Cardiac septum (tissue), 1 donor: ENCODE data around the gene TMA7. TPM values are rescaled to one million over a fixed set of nuclear protein-coding genes. Genes with fewer than 3 reads are reported as not detected.
"Not testable (repeated sequence)": the region's sequence is repeated elsewhere in the genome, so short reads cannot be mapped to it uniquely, and the experiment has no call there.

Source experiments
- DNase-seq: peaks from one replicate; pipeline ENCODE4 v3.0.0-alpha.2; 2020; ENCODE audit warnings: low spot score
- intact Hi-C: fragments of 100-400 bp; cut with DNase I; formaldehyde crosslinking; loops from one replicate; pipeline ENCODE4 v1.14.0; 2022
- total RNA-seq: library from RNA; stranded (reverse); fragmentation: NEBNext Ultra II Directional; extraction: Animal tissue kit (Norgen Biotek cat#: 25700); gene quantifications from one replicate; pipeline ENCODE4 v1.2.1, GENCODE V29; 2021
- donor health status: DM: no; HTN: no; CAD: no.

Gene TMA7
- total RNA-seq, 1 donor from 2014 or later: 192 TPM

DNA sequence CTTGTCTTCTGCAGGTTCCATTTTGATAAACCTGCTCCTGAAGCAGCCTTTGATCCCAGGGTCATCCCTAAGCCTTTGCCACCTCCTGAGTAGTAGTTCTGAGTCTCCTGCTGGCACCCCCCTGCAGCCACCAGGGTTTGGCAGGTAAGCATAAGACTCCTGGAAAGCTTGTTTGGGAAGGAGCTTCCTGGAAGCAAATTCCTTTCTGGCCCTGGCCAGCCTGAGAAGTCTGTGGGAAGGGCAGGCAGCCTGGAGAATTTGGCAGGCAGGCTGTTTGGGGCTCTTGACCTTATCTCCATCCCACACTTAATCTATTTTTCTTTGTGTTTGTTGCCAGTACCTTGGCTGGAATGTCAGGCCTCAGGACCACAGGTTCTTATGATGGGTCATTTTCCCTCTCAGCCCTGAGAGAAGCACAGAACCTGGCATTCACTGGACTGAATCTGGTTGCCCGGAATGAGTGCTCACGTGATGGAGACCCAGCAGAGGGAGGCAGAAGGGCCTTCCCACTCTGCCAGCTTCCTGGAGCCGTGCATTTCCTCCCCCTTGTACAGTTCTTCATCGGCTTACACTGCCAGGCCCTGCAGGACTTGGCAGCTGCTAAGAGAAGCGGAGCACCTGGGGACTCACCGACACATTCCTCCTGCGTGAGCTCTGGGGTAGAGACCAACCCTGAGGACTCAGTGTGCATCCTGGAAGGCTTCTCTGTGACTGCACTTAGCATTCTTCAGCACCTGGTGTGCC lies 19.9 kb downstream of the TMA7 start:
- no peak for DNase-seq
- intact Hi-C loops: no loop called here

DNA sequence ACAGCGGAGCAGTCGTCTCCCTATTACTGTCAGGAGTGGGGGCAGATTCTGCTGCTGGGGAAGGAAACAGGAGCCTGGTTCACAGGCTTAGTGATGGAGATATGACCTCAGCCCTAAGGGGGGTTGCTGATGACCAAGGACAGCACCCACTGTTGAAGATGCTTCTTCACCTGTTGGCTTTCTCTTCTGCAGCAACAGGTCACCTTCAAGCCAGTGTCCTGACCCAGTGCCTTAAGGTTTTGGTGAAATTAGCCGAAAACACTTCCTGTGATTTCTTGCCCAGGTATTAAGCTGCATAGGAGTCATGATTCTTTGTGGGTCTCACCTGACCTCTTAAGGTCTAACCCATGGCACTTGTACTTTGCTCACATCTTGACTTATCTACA lies 20.5 kb downstream of the TMA7 start:
- DNase-seq: no peak
- intact Hi-C loops: no loop called here

DNA sequence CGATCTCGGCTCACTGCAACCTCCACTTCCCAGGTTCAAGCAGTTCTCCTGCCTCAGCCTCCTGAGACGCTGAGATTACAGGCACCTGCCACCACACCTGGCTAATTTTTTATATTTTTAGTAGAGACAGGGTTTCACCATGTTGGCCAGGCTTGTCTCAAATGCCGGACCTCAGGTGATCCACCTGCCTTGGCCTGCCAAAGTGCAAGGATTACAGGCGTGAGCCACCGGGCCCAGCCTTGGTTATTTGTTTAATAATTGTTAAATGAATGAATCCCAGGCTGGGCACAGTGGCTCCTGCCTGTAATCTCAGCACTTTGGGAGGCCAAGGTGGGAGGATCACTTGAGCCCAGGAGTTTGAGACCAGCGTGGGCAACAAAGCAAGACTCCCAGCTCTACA lies 21.7 kb downstream of the TMA7 start:
- intact Hi-C loops, DNase-seq: not testable (repeated sequence)

GRCh38 chr3:48463703-48464102 lies 23.6 kb downstream of the TMA7 start:
- intact Hi-C loops: no loop called here
- no peak for DNase-seq

GRCh38 chr3:48464713-48465221 lies 24.7 kb downstream of the TMA7 start:
- intact Hi-C loops: loop anchor here (1.0 kb wide), 1 partner anchor 84 kb away; no protein-coding TSS in a partner anchor
- DNase-seq: no peak

DNA sequence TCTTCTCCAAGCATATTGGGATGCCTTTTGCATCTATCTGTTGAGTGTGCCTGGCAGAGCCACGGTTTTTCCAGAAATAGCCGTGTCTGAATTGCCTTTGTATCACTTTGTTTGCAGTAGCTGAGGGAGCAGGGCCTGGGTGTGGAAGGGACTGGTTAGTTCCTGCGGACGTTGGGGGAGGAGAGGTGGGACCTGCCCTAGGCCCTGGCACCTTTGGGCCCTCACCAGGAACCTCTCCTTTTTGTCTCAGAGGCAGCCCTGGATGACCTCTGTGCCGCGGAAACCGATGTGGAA lies 25.1 kb downstream of the TMA7 start:
- no peak for DNase-seq
- intact Hi-C loops: loop anchor here (1.0 kb wide), 1 partner anchor 83 kb away; no protein-coding TSS in a partner anchor

DNA sequence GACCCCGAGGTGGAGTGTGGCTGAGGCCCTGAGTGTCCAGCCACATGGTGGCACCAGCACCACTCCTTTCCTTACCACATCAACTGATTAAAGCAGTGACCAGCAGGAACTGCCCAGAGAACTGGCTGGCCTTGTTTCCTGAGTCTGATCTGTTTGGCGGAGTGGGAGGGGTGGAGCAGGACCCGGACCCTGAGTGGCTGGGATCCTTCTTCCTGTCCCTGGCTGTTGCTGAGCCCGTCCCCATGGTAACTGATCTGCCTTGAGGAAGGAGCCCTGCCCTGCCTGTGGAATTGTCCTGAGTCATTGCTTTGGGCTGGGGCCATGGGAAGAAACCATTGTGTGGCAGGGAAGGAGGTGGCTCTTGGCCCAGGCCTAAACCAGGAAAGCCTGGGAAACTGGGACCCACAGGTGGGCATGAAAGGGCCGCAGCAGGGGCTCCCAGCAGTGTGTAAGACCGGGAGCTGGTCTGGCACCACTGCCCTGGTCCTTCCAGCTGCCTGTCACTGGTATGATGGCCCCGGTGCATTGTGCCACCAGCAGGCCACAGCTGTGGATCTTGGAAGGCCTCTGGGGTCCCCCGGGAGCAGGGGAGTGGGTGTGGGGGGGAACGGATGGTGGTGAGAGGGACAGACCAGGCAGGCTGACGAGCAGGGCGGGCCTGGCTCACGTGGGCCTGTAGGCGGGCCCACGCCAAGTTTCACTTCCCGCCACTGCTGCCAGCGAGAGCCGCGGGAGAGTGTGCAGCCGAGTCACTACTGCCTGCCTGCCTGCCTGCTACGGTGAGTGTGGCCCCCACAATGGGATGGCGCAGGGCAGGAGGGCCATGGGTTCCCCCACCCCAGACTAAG lies 25.7 kb downstream of the TMA7 start:
- DNase-seq: peak; percentile 97
- intact Hi-C loops: loop anchor here (1.0 kb wide), 2 partner anchors 39 to 83 kb away; partner anchors contain the start of gene SHISA5

- no peak for DNase-seq
- intact Hi-C loops: loop anchor here (1.0 kb wide), 1 partner anchor 38 kb away; the partner anchor contains the start of gene SHISA5
Measured at GRCh38 chr3:48466386-48467109, 26.5 kb downstream of the TMA7 start.

GRCh38 chr3:48467110-48467454 lies 27.0 kb downstream of the TMA7 start:
- intact Hi-C loops: no loop called here

DNA sequence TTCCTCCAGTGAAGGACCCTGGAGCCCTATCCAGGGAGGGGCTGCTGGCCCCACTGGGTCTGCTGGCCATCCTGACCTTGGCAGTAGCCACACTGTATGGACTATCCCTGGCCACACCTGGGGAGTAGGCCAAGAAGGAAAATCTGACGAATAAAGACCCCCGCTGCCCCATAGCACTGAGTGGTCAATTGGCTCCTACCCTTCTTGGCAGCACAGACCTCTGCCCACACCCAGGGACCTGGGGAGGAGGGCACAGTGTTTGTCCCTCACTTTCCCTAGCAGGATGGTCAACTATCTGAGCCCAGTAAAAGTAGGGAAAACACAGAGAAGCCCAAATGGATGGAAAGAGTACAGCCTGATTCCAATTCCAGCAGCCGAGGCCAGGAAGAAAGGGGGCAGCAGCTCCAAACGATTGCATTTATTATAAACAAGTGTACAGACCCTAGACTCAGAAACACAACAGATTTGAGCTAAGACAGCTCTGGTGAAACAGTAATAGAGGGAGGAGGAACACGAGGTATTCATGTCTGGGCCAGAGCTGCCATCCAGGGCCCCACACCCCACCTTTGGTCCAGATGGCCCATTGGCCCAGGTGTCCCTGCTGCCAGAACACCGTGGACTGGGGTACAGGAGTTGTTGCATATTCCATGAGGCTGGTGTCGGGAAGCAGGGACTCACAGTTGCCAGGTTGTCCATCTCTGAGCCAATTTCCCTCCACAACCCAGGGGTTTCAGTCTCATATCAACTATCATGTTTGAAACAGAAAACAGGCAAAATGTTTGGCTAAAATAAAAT lies 27.6 kb downstream of the TMA7 start:
- intact Hi-C loops: no loop called here
- DNase-seq: no peak

More at GRCh38 chr3:48467110-48467454, 27.0 kb downstream of the TMA7 start:
- no peak for DNase-seq

GRCh38 chr3:48468329-48468731 lies 28.3 kb downstream of the TMA7 start:
- no peak for DNase-seq

DNA sequence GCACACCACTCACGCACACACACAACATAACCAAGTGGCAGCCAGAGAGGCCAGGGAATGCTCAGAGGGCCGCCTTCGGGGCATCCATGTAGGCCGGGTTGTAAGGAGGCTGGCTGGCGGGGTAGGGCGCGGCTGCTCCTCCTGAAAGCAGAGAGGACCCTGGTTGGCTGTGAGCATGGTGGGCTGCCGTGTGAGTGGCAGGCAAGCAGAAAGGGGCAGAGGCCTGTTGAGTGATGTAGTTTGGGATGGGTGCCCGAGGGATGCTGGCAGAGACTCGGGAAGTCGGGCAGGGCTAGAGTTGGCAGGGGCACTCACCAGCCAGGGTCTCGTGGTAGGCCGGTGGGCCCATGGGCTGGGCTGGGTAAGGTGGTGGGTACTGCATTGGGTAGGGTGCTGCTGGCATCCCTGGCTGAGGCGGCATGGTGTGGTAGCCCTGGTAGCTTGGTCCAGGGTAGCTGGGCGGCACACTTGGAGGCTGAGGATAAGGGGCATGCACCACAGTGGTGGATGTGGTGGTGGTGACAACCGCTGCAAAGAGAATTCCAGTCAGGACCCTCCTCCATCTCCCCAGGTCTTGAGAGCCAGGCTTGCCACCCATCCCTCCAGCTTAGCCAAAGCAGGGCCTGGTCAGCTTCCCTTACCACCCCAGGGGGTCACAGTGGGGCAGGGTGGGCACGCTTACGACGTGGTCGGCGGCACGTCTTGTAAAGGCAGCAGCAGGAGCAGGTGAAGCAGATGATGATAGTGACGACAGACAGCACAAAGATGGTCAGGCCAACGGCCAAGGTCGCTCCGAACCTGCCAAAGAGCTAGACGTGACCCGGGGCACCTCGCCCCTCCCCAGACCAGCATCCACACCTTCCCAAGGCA lies 29.2 kb downstream of the TMA7 start:
- DNase-seq: no peak
- intact Hi-C loops: no loop called here

More at GRCh38 chr3:48468329-48468731, 28.3 kb downstream of the TMA7 start:
- intact Hi-C loops: no loop called here

- intact Hi-C loops: no loop called here
- DNase-seq: no peak
Measured at GRCh38 chr3:48470286-48470685, 30.2 kb downstream of the TMA7 start.

DNA sequence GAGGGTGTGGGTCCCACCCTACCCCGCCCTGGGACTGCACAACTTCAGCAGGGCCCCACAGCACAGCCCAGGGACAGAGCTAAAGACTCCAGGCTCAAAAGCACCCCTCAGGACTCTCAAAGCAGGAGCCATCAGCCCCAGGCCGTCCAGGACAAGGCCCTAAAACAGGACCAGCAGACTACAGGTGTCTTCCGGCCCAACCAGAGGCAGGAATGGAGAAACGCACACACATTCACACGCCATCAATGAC lies 32.5 kb downstream of the TMA7 start:
- intact Hi-C loops: no loop called here
- DNase-seq: no peak

- intact Hi-C loops: no loop called here
- DNase-seq: peak; percentile 96
Measured at GRCh38 chr3:48472923-48473616, 33.0 kb downstream of the TMA7 start.

GRCh38 chr3:48473617-48473952 lies 33.5 kb downstream of the TMA7 start:
- no peak for DNase-seq
- intact Hi-C loops: no loop called here

GRCh38 chr3:48474031-48474430 lies 34.0 kb downstream of the TMA7 start:
- intact Hi-C loops, DNase-seq: not testable (repeated sequence)

DNA sequence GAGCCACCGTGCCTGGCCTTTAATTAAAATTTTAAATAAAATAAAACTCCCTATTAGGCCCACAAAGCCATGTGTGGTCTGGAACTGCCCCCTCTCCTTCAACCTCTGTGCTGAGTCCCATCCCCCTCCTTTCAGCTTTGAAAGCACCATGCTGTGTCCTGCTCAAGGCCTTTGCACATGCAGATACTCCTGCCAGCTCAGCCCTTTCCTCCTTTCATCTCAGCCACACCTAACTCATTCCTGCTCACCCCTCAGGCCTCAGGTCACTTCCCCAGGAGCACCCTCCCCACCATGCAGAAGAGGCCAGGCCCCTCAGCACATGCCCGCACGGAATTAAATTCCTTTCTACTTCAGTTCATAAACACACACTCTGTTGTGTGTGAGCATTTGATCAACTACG lies 34.6 kb downstream of the TMA7 start:
- intact Hi-C loops: no loop called here
- no peak for DNase-seq
